ENCODE measurements around the gene TTC6.

- no peak for TF ChIP-seq CTCF (IDR thresholded peaks at IDR 0.05)
- no peak for TF ChIP-seq POLR2A (IDR thresholded peaks at IDR 0.05; ENCODE audit: low read length)
- TF ChIP-seq REST (IDR thresholded peaks at IDR 0.05): no peak
- no peak for TF ChIP-seq HDAC2 (IDR thresholded peaks at IDR 0.05)
- no peak for TF ChIP-seq SREBF2 (IDR thresholded peaks at IDR 0.05)
- no peak for TF ChIP-seq PHF8 (IDR thresholded peaks at IDR 0.05; ENCODE audit: borderline replicate concordance, low read depth)
- TF ChIP-seq JUN (IDR thresholded peaks at IDR 0.05): no peak
- no peak for TF ChIP-seq RAD21 (conservative IDR thresholded peaks at IDR 0.05 in 1 of 2, IDR thresholded peaks at IDR 0.05 in 1 of 2)
- no peak for TF ChIP-seq RARB (CRISPR knock-in tag; IDR thresholded peaks at IDR 0.05)
- TF ChIP-seq MYC (IDR thresholded peaks at IDR 0.05; ENCODE audit: borderline replicate concordance, low read length): no peak
- TF ChIP-seq ZFP36 (IDR thresholded peaks at IDR 0.05; ENCODE audit: borderline replicate concordance, partially characterized antibody): no peak
Measured at GRCh38 chr14:37599507-37600368, 4.3 kb downstream of the TTC6 start.
